GM21526 (cell line): ENCODE data around the gene FBXL4.
A peak's percentile ranks its signal among the peaks of the same experiment; 100 is the strongest.

Experiments used
- ATAC-seq: cut with Tn5 transposase; IDR thresholded peaks from one replicate; pipeline ENCODE4 v1.9.1; 2021; ENCODE audit warnings: moderate library complexity; ENCODE audit not compliant: unreplicated experiment, low FRiP score

FBXL4 gene

GRCh38 chr6:98947411-98948292, at the start of gene FBXL4:
Gene FBXL4, minus strand, starts transcription at chr6:98947946. Its CDS starts 20,958 bp downstream, at chr6:98926988.
- peak; percentile 85 for ATAC-seq

GRCh38 chr6:98995116-98995515, 47.4 kb upstream of the FBXL4 start:
- ATAC-seq = no peak

- ATAC-seq = no peak
Observed at GRCh38 chr6:98992535-98992934, 44.8 kb upstream of the FBXL4 start.

- no peak for ATAC-seq
Observed at GRCh38 chr6:98986071-98986615, 38.4 kb upstream of the FBXL4 start.

- ATAC-seq = no peak
Observed at GRCh38 chr6:98985391-98985790, 37.6 kb upstream of the FBXL4 start.

- ATAC-seq = no peak
Observed at GRCh38 chr6:98984121-98984520, 36.4 kb upstream of the FBXL4 start.

- no peak for ATAC-seq
Observed at GRCh38 chr6:98981473-98981872, 33.7 kb upstream of the FBXL4 start.

GRCh38 chr6:98980819-98981218, 33.1 kb upstream of the FBXL4 start:
- ATAC-seq = no peak

GRCh38 chr6:98977671-98978292, 30.0 kb upstream of the FBXL4 start:
- no peak for ATAC-seq

GRCh38 chr6:98976674-98977385, 29.1 kb upstream of the FBXL4 start:
- ATAC-seq = no peak

GRCh38 chr6:98975421-98975820, 27.7 kb upstream of the FBXL4 start:
- no peak for ATAC-seq

GRCh38 chr6:98974309-98974708, 26.6 kb upstream of the FBXL4 start:
- no peak for ATAC-seq

GRCh38 chr6:98973571-98973970, 25.8 kb upstream of the FBXL4 start:
- ATAC-seq = no peak

GRCh38 chr6:98971303-98971702, 23.6 kb upstream of the FBXL4 start:
- no peak for ATAC-seq

GRCh38 chr6:98970469-98970868, 22.7 kb upstream of the FBXL4 start:
- no peak for ATAC-seq

GRCh38 chr6:98967616-98968015, 19.9 kb upstream of the FBXL4 start:
- ATAC-seq = no peak

GRCh38 chr6:98959631-98960030, 11.9 kb upstream of the FBXL4 start:
- no peak for ATAC-seq

GRCh38 chr6:98958776-98959175, 11.0 kb upstream of the FBXL4 start:
- ATAC-seq = no peak

- no peak for ATAC-seq
Observed at GRCh38 chr6:98957450-98957849, 9.7 kb upstream of the FBXL4 start.

GRCh38 chr6:98949589-98949988, 1.8 kb upstream of the FBXL4 start:
- no peak for ATAC-seq

- peak; percentile 30 for ATAC-seq
Observed at GRCh38 chr6:98946879-98947410, 801 bp downstream of the FBXL4 start.
